Duodenal mucosa (tissue), 2 donors: ENCODE results near the gene MAP3K12.
"Not testable (repeated sequence)": the region's sequence is repeated elsewhere in the genome, so short reads cannot be mapped to it uniquely, and the experiment has no call there.

Experiments used
- H3K27ac ChIP-seq: one replicate; pipeline ENCODE4 v1.7.0; 2013; ENCODE audit warnings: low read depth, low read length
- H3K27me3 ChIP-seq, 2 donors: one replicate each; pipeline ENCODE4 v1.7.0; 2013; ENCODE audit warnings: low read length in 2 of 2, control low read depth in 1 of 2; ENCODE audit not compliant: insufficient read depth in 2 of 2, control insufficient read depth in 1 of 2
- H3K36me3 ChIP-seq, 2 donors: one replicate each; pipeline ENCODE4 v1.7.0; 2013; ENCODE audit warnings: low read length in 2 of 2, control low read depth in 1 of 2; ENCODE audit not compliant: insufficient read depth in 2 of 2, control insufficient read depth in 1 of 2
- H3K4me1 ChIP-seq, 2 donors: one replicate each; pipeline ENCODE4 v1.7.0; 2013; ENCODE audit warnings: low read length in 2 of 2, control low read depth in 1 of 2; ENCODE audit not compliant: insufficient read depth in 2 of 2, control insufficient read depth in 1 of 2
- H3K4me3 ChIP-seq, 2 donors: one replicate each; pipeline ENCODE4 v1.7.0; 2013; ENCODE audit warnings: low read length in 2 of 2, low read depth in 1 of 2
- H3K9ac ChIP-seq, 2 donors: one replicate each; pipeline ENCODE4 v1.7.0; 2013; ENCODE audit warnings: low read length in 2 of 2, low read depth in 1 of 2
- H3K9me3 ChIP-seq, 2 donors: one replicate each; pipeline ENCODE4 v1.7.0; 2013; ENCODE audit warnings: low read length in 2 of 2, control low read depth in 1 of 2; ENCODE audit not compliant: control insufficient read depth in 1 of 2

Gene MAP3K12, protein sequence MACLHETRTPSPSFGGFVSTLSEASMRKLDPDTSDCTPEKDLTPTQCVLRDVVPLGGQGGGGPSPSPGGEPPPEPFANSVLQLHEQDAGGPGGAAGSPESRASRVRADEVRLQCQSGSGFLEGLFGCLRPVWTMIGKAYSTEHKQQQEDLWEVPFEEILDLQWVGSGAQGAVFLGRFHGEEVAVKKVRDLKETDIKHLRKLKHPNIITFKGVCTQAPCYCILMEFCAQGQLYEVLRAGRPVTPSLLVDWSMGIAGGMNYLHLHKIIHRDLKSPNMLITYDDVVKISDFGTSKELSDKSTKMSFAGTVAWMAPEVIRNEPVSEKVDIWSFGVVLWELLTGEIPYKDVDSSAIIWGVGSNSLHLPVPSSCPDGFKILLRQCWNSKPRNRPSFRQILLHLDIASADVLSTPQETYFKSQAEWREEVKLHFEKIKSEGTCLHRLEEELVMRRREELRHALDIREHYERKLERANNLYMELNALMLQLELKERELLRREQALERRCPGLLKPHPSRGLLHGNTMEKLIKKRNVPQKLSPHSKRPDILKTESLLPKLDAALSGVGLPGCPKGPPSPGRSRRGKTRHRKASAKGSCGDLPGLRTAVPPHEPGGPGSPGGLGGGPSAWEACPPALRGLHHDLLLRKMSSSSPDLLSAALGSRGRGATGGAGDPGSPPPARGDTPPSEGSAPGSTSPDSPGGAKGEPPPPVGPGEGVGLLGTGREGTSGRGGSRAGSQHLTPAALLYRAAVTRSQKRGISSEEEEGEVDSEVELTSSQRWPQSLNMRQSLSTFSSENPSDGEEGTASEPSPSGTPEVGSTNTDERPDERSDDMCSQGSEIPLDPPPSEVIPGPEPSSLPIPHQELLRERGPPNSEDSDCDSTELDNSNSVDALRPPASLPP

DNA sequence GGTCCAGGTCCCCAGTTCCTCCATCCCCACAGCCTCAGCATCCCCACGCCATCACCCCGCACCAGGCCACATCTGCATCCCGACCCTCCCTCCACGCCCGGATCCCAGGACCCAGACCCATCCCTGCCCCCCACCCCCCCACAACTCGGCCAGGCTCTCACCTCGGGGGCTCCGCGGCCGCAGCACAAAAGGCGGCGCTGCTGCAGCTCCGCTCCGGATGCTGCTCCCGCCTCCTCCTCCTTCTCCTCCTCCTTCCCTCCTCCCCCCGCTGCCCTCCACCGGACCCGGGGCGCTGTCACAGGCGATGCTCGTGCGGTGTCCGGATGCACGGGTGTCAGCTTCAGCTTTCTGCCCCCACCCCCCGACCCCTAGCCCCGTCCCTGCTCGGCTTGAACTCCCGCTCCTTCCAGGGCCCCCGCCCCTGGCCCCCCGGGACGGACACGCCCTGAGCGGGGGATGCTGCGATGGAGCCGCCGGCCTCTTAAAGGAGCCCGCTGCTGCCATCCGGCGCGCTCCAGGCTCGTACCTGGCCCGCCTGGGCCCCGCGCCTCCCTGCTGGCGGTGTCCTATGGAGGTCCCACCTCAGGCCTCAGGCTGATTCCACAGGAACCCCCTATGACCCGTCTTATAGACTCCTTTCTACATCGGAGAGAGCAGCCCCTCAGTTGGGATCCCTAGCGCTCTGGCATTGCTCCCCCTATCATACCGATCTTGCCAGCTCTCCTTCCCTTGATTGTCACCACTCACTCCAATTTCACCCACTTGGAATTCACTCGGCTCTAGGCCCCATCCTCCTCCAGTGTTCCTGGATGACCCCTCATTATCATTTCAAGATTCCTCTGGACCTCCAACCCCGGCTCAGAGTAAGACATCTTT, at the start of gene MAP3K12:
TSS of gene MAP3K12 (minus strand) at position 193 of the 876 bp plus-strand sequence. CDS start 12,067 bp downstream, outside the sequence.
- H3K27ac ChIP-seq = peak within 1 kb of the TSS; percentile 97
- H3K4me1 ChIP-seq = peaks cover 38 to 40% of the 10 kb centered on the region in 2 donors
- peaks cover 0 to 5% of the 10 kb centered on the region in 2 donors for H3K27me3 ChIP-seq
- peak within 1 kb of the TSS; percentile 87 to 95 for H3K9ac ChIP-seq
- peaks cover 0 to 8% of the 10 kb centered on the region in 2 donors for H3K36me3 ChIP-seq
- no peaks in the 10 kb centered on the region for H3K9me3 ChIP-seq
- peak within 1 kb of the TSS; percentile 73 to 90 for H3K4me3 ChIP-seq

DNA sequence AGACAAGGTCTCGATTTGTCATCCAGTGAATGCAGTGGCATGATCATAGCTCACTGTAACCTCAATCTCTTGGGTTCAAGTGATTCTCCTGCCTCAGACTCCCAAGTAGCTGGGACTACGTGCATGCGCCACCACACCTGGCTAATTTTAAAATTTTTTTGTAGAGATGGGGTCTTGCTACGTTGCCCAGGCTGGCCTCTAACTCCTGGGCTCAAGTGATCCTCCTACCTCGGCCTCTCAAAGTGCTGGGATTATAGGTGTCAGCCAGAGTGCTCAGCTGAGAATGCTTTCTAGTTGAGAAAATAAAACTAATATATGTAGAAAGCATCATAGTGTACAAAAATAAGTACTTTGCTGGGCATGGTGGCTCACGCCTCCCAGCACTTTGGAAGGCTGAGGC, 49.1 kb upstream of the MAP3K12 start:
- H3K9ac ChIP-seq, H3K9me3 ChIP-seq, H3K27ac ChIP-seq, H3K4me3 ChIP-seq, H3K27me3 ChIP-seq, H3K4me1 ChIP-seq: not testable (repeated sequence)
- peaks cover 21 to 29% of the 10 kb centered on the region in 2 donors for H3K36me3 ChIP-seq

DNA sequence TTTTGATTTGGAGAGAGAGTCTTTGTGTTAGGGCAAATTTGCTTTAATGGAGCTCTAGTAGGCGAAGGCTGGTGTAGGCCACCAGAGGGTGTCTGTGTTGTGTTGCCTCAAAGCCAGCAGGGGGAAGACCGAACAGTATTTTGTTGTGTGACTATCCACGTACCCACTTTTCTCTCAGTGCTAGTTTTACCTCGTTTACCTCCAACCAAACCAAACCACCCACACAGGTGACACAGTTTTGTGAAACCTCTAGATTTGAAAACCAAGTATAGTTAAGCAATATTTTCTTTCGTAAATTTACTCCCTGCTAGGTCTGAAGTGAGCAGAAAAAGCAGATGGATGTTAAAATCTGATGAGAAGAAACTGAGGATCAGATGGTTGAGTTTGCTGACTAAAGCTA, 44.3 kb upstream of the MAP3K12 start:
- peak overlapping the region in 1 of 2 donors; percentile 13 for H3K9ac ChIP-seq
- peaks cover 0 to 11% of the 10 kb centered on the region in 2 donors for H3K4me1 ChIP-seq
- H3K4me3 ChIP-seq = no peak overlapping the region
- peaks cover 7 to 18% of the 10 kb centered on the region in 2 donors for H3K36me3 ChIP-seq
- no peaks in the 10 kb centered on the region for H3K9me3 ChIP-seq
- no peaks in the 10 kb centered on the region for H3K27me3 ChIP-seq
- no peak overlapping the region for H3K27ac ChIP-seq

DNA sequence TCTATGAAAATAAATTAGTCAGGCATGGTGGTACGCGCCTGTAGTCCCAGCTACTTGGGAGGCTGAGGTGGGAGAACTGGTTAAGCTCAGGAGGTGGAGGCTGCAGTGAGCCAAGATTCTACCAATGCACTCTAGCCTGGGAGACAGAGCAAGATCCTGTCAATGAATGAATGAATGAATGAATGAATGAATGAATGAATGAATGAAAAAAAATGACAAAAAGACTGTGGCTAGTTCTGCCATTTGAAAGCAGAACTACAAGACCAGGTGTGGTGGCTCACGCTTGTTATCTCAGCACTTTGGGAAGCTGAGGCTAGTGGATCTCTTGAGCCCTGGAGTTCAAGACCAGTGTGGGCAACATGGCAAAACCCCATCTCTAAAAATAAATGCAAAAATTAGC, 40.3 kb upstream of the MAP3K12 start:
- no peaks in the 10 kb centered on the region for H3K9me3 ChIP-seq
- peaks cover 20 to 38% of the 10 kb centered on the region in 2 donors for H3K36me3 ChIP-seq
- no peak overlapping the region for H3K4me3 ChIP-seq
- no peak overlapping the region for H3K27ac ChIP-seq
- no peak overlapping the region for H3K9ac ChIP-seq
- peaks cover 2 to 19% of the 10 kb centered on the region in 2 donors for H3K4me1 ChIP-seq
- H3K27me3 ChIP-seq = no peaks in the 10 kb centered on the region

DNA sequence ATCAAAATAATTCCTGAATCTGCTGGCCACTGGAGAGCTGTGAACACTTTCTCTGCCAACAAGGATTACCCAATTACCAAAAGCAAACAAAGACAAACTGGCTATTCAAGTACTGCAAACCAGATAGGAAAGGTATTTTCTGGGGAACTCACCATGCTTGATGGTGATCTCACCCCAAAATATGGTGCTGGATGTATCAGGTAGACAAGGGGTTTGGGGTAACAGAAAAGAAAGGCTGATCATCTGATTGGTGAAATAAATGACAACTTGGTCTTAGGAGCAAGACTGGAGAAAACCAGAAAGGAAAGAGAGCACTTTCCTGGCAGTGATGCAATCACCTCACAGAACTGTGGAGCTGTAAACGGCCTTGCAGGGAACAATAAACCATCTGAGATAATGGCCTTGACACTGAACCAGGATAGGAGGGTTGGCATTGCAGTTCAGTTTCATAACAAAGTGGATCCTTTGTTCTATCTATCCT, 39.0 kb upstream of the MAP3K12 start:
- Histone ChIP-seq H3K4me3 (no peak overlapping the region), H3K9me3 (no peaks in the 10 kb centered on the region), H3K9ac (no peak overlapping the region), H3K4me1 (peaks cover 2 to 14% of the 10 kb centered on the region in 2 donors), H3K27me3 (no peaks in the 10 kb centered on the region), H3K36me3 (peaks cover 27 to 49% of the 10 kb centered on the region in 2 donors), H3K27ac (no peak overlapping the region)

DNA sequence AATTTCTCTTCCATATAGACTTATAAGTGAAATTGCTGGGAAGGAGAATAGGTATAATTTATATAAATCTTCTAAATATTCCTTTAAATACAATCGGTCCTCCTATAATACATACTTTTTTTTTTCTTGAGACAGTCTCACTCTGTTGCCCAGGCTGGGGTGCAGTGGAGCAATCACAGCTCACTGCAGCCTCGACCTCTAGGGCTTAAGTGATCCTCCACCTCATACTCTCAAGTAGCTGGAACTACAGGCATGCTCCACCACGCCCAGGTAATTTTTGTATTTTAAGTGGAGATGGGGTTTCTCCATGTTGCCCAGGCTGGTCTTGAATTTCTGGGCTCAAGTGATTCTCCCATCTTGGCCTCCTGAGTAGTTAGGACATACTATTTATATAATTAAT, 37.7 kb upstream of the MAP3K12 start:
- Histone ChIP-seq H3K9ac (no peak overlapping the region), H3K27me3 (no peaks in the 10 kb centered on the region), H3K4me3 (no peak overlapping the region), H3K4me1 (peaks cover 2 to 14% of the 10 kb centered on the region in 2 donors), H3K36me3 (peaks cover 37 to 53% of the 10 kb centered on the region in 2 donors), H3K9me3 (no peaks in the 10 kb centered on the region), H3K27ac (no peak overlapping the region)

DNA sequence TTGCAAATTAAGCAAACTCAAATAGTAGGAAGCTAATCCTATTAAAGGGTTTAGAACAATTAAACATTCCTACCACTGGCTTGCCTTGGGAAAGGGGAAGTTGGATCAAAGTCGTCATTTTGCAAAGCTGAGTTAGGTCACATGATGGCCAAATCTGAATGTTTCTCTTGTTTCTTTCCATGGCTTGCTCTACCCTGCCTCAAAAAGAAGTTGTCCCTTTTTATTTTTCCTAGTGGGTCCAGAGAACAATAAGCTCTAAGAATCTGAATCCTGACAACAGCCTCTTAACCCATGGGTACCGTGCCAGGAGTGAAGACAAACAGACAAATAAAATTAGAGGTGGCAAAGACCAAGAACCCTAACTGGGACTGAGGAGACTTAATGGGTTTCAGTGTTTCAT, 34.2 kb upstream of the MAP3K12 start:
- H3K4me3 ChIP-seq = no peak overlapping the region
- H3K36me3 ChIP-seq = peaks cover 43 to 69% of the 10 kb centered on the region in 2 donors
- no peaks in the 10 kb centered on the region for H3K9me3 ChIP-seq
- no peaks in the 10 kb centered on the region for H3K27me3 ChIP-seq
- H3K9ac ChIP-seq = no peak overlapping the region
- peaks cover 2 to 8% of the 10 kb centered on the region in 2 donors for H3K4me1 ChIP-seq
- H3K27ac ChIP-seq = no peak overlapping the region

DNA sequence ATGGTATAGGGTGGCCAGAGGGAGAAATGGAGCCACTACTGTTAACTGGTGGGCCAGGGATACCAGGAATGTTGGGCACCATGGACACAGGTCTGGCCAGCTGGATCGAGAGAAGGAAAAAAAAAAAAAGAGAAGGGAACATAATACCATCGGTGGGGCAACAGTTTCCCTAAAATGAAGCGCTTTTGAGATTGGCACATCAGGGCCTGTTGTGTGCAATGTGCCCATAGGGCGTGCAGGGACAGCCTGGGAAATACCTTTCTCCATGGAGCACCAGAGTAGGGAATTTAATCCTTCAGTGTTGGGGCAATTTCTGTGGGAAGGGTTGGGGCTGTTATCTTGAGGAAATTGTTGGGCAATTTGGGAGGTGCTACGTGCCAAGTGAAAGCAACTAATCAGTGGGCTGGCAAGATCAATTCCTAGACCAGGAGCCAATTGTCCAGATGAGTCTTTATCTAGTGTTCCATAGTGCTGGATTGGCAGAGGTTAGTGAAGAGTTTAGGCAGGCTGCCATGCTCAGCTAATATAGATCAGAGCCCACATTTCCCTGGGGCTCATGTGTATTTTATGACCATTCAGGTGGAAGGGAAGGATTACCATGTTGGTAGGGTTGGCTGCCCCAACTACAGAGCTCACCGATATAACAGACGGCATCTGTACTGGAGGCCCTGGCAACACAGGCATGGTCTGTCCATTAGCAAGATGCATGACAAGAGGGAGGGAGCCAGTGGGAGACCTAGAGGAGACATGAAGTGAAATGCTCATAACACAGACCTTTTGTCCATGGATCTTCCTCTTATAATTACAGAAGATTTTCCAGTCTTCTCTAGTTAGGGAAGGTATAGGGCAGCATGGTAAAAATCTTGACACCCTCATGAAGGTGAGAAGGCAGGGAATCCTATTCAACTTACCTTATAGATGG, 33.5 kb upstream of the MAP3K12 start:
- H3K9ac ChIP-seq = no peak overlapping the region
- no peak overlapping the region for H3K4me3 ChIP-seq
- no peaks in the 10 kb centered on the region for H3K27me3 ChIP-seq
- no peak overlapping the region for H3K27ac ChIP-seq
- H3K4me1 ChIP-seq = peaks cover 0 to 3% of the 10 kb centered on the region in 2 donors
- peaks cover 43 to 69% of the 10 kb centered on the region in 2 donors for H3K36me3 ChIP-seq
- no peaks in the 10 kb centered on the region for H3K9me3 ChIP-seq

DNA sequence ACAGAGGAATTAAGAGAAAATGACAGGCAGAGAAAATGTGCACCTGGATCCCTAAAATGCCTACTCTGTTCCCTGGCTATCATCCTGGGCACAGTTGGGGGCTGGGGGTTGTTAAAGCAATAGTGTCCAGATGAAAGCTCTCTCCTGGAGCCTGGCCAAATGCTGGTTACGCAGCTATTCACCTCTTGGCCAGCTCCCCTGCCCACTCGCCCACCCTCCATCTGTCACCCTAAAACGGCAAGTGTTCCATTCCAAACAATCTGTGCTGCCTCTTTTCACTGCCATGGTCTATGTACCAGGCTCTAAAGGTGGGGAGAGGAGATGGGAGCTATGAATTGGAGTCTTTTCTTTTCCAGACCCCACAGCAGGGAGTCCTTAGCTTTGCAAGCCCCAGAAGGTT, 32.8 kb upstream of the MAP3K12 start:
- Histone ChIP-seq H3K36me3 (peaks cover 37 to 68% of the 10 kb centered on the region in 2 donors), H3K4me3 (no peak overlapping the region), H3K27ac (no peak overlapping the region), H3K27me3 (no peaks in the 10 kb centered on the region), H3K9ac (no peak overlapping the region), H3K9me3 (no peaks in the 10 kb centered on the region), H3K4me1 (no peaks in the 10 kb centered on the region)
